Activated CD4-positive, CD25-positive, alpha-beta regulatory T cell (primary cell): ENCODE data around the gene CD93.

Source experiments
- DNase-seq, 4 experiments: peaks; one replicate each; lab custom pipeline; 2025; lab: John Stamatoyannopoulos, UW

Gene CD93

DNA sequence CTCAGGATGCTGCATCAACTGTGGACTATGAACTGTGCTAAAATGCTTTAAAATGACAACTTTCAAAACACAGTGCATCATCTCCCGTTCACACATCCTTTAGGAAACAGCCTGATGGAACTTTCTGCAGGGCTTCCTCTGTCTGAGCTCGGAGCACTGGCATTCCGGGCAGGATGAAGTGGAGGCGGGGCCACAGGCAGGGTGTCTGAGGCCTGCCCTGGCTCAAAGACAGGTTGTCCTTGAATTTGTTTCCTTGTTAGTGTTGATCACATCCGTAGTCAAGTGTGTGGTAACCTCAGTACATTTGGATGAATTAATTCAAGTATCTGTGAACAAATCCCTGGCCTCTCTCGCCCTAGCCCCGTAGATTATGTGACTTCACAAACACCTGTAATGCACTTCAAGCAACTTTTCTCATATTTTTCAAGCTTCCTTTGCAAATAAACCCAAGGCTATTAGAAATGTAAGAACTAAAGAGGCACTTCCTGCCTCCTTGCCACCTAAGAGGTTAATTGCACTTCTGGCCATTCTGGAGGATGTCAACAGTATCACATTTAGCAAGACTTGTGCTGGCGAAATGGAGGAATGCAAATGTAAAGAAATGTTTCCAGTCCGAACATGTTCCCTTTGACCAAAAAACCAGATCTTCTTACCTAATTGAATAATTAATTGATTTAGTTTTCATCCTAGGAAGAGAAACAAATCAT, 3.1 kb downstream of the CD93 start:
- no peak for DNase-seq

DNA sequence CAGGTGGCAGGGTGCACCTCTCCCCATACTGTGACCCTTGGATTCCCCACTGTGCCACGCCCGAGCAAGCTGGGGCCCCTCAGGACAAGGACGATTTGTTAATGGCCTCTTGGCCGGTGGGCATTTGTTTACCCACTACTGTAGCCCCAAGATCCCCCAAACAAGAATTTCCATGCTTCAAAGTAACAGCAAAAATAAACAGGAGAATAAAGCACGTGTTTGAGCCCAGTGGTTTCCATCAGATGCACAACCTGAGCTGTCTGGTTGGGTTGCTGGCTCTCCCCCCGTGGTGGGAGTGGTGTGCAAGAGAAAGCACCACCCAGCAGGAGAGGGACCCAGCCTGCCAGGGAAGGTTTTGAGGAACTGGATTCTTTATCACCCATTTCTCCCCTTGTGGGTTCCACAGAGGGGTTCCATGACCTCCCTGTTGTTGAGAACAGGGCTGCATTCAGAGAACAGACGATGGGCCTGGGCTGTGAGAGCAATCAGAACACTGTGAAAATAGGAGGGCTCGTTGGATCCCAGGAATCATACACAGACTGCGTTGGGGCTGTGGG, 4.8 kb downstream of the CD93 start:
- DNase-seq, result no peak

DNA sequence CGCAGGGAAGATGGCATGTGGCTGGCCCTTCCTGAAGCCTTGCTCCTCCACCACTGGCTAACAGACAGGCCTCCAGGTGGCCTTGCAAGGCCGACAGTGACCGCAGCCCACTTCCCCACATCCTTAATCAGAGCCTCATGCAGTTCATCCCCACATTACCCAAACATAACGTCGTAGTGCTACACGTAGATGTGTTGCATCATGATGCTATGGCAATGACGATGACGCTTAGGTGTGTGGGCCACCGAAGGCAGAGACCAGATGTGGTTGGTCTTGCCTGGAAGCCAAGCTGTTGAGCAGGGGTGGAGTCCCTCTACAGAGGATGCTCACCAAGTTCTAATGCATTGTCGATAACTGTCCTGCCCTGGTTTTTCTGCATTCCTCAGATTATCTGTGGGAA, 5.6 kb downstream of the CD93 start:
- DNase-seq, result no peak

DNA sequence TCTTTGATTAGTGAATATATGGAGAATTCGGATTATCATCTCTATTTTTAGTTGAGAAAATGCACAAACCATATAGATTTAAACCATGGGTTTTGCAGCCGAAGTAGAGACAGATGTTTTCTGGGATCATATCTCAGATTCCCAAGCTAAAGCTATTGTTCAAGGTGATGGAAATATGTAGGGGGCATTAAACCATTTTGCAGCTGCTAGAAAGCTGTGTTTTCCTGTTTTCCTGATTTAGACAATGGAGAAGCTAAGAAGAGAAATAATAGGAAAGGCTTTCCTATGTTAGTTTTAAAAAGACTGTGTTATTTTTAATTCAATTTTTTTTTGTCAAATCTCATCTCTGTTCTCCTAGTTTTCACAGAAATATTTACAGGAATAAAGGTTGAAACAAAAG, 6.2 kb downstream of the CD93 start:
- no peak for DNase-seq

DNA sequence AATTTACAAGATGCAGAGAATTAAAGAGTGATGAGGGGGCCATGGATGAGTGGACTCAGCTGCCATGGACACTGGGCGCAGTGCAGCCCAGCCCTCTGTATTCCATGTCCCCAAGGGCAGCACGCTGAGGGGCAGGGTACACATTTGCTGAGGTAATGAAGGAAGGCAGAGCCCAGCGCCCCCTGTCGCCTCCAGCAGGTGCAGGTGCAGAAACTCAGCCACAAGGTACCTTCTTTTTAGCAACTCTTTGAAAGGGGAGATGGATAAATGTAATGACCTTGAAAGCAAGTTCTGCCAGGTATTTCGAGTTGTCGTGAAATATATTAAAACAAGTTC, 7.1 kb downstream of the CD93 start:
- DNase-seq, result no peak

DNA sequence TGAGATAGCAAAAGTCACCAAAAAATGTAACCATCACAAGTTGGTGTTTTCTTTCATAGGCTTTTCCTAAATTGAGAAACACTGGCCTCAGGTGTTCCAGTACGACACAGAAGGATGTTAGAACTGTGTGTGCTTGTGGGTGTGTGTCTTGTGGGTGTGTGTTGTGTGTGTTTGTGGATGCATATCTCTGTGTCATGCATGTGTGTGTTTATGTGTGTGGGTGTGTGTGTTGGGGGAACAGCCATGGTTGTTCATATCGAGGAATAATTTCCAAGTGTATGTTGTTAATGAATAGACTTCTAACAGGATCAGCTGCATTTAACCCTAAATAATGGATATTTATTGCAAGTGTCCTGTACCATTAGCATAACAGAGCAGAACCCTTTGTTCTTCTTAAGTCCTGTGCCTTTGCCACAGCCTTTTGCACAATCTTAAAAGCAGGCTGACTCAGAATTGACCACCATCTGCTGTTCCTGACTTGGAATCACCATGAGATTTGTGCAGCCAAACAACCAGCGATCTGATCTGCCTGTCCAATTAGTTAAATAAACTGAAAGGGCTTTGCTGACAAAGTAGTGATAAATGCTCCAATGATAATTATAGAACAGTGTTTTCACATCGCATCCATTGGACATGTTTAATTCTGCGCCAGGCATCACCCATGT, 7.6 kb downstream of the CD93 start:
- DNase-seq, result no peak

DNA sequence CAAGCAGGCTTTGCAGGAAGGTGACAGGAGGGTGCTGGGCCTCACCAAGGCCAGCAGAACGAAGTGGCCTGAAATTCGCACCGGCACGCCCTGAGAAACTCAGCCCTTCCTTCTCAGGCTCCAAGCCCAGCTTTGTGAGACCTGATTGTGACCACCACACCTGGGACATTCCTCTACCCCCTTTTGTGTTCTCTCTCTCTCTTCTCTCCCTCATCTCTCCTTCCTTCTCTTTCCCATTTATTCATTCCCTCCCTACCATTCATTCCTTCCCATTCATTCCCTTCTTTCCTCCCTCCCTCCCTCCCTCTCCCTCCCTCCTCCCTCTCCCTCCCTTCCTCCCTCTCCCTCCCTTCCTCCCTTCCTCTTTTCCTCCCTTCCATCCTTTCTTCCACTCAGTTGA, 8.8 kb downstream of the CD93 start:
- DNase-seq, result no peak

DNA sequence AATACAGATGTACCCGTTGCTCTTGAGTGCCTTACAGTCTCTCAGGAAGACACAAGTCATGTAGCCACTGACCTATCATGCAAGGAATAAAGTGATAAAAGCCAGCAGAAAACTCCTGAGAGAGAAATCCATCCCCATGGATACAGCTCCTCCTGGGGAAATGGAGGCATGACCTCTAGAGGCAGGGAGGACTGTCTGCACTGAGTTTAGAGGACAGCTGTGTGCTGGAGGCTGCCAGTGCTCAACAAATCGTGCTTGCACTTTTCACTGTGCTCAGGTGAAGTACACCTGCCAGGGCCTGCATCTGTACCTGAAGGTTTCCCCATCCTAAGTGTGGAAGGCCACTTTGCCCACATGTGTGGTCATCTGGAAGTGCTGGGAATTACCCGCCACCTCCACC, 12.1 kb downstream of the CD93 start:
- DNase-seq, result no peak

DNA sequence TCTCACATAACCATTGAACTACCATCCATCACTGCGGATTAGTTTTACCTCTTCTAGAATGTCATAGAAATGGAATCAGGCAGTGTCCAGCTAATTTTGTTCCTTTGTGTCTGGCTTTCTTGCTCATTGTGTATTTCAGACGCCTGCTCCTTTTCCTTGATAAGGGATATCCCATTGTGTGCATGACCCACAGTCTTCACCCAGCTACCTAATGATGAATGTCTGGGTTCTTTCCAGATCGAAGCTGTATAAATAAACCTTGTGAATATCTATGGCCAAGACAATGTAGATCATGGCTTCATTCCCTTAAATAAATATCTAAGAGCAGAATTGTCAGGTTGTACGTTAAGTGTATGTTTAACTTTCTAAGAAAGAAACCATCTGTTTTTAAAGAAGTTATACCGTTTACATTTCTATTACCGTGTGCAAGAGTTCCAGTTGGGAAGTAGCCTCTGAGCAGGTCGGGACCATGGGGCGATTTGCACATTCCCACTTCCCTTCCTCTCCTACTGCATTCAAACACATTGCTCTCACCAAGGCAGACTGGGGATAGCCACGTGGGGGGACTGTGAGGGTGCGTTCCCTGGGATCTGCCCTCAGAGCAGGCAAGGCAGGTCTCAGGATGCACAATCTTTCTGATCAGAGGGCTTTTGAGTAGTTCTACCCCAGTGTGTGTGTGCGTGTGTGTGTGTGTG, 13.1 kb downstream of the CD93 start:
- DNase-seq, result no peak

DNA sequence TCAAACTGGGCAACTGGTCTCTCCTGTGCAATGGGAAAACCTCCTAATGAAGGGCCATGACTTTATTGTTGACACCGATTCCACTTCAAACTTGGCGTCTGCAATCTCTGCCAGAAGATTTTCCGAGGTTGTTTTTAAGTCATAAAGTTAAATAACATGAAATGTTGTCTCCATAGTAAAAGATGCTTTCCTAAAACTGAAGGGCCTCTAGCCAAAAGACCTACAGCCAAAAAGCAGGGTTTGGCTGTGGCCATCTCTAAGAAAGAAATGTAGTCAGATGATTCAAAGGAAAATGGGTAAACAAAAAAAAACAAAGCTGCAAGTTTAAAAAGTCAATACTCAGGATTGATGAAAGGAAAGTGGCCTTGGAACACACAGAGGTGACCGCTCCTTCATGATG, 14.1 kb downstream of the CD93 start:
- DNase-seq, result no peak

DNA sequence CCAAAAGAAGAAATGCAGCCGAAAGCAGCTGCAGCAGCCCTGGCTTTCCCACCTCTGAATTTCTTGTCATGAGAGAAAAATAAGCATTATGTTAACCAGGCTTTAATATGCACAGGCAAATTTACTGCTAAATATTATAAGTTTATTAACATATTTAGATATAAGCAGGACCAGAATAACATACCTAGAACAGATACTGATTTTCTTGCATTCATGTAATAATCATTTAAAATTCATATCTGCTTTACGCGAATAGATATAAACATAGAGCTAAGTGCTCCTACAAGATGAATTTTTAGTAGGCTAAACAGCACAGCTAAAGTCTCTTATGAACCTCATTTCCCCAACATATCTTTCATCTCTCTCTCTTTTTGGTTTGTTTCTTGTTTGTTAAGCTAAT, 14.7 kb downstream of the CD93 start:
- DNase-seq, result no peak

DNA sequence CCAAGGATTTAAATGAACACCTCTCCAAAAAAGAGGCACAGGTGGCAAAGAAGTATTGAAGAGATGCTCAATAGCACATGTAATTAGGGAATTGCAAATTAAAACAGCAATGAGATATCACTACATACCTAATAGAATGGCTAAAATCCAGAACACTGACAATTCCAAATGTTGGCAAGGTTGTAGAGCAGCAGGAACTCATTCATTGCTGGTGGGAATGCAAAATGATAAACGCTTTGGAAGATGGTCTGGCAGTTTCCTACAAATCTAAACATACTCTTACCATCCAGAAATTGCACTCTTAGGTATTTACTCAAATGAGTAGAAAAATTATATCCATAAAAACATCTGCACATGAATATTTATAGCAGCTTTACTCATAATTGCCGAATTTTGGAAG, 17.0 kb downstream of the CD93 start:
- no peak for DNase-seq

DNA sequence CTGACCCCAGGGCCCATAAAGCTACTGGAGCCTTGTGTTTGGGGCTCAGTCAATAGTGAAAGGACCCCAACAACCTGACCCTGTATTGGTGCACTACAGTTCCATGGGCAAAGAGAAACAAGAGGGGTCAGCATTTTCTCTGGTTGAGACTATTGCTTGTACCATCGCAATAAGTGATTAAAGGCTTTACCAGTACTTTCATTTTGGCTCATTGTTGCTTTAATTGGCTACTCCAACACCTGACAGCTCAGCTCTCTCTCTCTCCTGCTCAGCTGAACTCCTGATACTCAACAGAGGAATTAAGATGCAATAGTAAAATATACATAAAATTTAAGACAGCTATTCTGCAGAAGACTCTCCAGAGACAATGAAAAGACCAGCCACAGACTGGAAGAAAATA, 17.8 kb downstream of the CD93 start:
- no peak for DNase-seq

DNA sequence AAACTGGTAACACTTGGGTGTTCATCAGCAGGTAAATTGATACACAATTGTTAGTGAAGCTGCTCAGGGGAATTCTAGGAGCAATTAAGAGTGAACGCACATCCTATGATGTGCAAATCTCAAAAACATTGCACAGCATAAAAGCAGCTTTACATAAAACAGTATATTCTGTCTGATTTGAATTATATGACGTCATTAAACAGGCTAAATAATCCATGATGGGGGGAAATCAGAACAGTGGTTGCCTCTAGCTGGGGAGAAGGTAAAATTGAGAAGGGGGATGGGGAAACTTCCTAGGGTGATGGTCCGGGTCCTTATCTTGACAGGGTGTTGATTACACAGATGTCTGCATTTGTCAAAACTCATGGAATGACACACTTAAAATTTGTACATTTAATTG, 19.4 kb downstream of the CD93 start:
- no peak for DNase-seq

DNA sequence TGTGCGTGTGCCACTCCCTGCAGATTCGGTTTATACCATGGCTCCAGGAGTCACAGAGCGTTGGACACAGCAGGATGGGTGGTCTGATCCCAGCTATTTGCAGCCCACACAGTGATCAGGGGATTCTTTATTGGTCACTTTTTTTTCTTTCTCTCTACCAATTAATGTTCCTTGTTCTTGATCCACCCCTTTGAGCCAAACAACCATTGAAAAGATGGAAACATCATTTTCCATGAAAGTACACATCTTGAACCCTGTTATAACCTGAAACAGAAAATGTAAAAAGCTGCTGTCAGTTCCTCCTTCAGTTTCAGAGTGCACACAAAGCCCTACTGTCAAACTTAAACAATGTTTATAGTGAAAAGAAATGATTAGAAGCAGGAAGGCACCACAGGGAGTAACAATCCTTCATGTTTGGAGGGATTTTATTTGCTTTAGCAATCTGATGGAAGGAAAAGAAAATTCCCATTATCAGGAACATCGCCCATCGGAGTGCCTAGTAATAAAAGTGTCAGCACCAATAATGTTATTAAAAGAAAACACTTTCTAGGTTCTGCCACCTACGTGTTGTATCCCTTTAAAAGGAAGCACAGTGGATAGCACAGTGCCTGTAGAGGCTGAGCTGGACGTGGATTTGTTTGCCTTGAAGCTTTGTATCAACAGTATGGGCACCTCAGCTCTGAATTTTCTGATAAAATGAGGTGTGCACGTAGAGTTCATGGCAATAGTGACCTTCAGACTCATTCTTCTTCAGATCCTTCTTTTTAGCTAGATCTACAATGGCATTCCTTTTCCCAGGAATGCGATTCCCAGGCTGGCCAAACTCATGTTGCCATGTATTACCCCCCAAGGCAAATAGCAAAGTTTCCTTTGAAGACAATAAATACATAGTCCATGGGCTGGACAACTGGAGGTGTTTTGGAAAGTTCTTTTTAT, 20.6 kb downstream of the CD93 start:
- no peak for DNase-seq

DNA sequence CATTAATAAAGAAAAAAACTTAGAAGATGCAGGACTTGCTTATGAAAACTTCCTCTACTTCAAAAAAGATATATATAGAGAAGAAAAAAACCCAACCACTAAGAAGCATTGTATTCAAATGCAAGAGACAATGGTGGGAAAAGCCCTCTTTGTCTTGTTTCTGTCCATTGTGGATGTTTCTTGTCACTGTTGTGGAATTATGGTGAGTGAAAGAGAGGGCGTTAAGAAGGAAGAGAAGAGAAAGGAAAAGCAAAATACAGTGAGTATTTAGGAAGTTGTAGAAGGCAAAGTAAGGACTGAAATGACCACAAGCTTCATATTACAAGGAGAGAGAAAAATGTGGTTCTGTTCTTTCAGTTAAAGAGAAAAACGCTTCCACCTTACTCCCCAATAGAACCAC, 22.5 kb downstream of the CD93 start:
- no peak for DNase-seq

DNA sequence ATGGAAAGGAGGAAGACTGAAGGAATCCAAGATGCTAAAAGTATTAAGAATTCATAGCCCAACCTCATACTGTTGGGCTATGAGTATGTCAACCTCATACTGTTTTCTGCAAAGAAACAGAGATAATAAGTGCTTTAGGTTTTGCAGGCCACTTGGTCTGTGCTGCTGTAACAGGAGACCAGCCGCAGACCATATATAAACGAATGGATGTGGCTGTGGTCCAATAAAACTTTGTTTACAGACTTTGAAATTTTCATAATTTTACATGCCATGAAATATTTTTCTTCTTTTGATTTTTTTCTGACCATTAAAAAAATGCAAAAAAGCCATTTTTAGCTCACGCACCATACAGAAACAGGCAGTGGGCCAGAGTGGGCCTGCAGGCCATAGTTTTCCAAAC, 23.0 kb downstream of the CD93 start:
- DNase-seq, result no peak

DNA sequence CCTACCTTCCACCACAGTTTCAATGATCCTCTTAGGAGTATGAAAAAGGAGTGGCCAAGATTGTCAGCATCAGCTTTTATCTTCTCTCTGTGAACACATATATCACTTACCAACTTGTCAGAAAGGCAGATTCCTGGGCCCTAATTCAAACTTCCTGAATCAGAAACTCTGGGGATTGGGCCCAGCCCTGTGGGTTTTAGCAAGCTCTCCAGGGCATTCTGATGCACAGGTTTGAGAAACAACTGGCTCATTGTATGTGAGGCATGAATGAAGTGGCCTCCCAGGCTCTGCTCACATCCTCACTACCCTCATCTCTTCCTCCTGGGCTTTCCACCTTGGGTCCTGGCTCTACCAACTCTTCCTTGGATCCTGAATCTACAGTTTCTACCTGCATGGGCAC, 23.5 kb downstream of the CD93 start:
- no peak for DNase-seq

DNA sequence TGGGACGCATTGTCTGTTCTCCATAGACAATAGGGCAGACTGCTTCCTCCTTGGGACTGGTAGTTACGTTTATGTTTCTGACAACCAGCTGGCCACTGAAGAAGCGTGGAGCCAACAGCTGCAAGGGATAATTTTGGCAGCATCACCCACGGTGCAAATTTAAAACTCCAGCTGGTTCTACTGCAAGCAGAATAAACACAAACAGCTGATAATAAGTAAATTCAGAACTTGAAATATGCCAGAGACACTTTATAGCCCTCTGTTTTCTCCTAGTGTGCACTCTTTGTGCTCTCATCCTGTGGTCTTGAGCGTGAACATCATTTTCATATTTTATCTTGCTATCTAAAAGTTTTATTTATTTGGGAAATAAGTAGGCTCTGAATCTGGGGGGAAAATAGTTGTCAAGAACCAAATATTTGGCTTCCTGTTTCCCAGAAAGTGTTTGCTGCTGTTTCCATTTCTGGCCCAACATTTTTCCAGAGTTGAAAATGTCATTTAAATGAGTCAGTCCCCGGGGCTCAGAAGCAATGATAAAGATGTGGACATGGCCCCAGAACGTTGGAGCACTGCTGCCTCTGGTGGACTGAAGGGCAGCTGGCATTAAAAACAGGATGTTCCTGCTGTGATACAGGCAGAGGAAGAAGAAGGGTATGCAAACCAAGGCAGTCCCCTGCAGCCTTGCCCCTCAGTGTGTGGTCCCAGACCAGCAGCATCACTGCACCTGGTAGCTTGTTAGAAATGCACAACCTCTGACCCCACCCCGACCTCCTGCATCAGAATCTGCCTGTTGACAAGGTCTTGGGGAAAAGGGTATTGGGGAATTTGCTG, 24.2 kb downstream of the CD93 start:
- DNase-seq, result no peak

DNA sequence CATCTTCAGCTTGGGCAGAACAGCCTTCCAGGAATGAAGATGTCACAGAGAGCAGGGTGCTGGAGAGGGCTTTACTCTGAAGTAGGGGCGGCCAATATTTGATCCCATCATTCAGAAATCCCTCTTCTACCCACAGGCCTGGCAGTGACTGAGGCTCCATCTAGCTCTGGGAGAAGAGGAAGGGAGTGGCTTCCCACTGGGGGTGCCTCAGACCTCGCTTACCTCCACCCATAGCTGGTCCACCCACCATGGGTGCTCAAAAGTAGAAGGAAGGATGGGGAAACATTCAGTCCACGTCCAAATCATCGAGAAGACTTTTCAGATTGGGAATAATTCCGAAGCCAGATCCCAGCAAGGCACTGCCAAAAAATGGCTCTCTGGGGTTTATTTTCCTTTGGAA, 24.9 kb downstream of the CD93 start:
- no peak for DNase-seq

DNA sequence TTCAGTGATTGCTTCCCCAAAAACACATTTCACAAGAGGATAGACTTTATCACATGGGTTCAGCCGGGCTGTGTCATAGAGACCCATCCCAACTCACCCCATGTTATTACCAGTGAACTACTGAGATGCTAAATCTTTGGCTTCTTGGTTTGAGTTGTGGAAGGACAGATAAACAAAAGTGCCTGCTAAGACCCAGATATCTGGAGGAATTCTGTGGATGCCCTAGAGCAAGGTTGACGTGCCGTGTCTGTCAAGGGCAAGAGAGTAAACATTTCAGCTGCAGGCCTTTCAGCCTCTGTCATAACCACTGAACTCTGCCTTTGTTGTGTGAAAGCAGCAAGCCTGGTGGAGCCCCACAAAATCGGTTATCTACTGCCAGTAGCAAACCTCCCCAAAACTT, 25.5 kb downstream of the CD93 start:
- DNase-seq, result no peak
